ENCODE results near the gene HARS1. TPM values are rescaled to one million over a fixed set of nuclear protein-coding genes. Genes with fewer than 3 reads are reported as not detected.
A peak's percentile ranks its signal among the peaks of the same experiment; 100 is the strongest.

Gene HARS1
- total RNA-seq, 2 donors from 2014 or later = 48.0 to 52.1 TPM

GRCh38 chr5:140707812-140708211, 16.6 kb upstream of the HARS1 start:
- H3K4me3 ChIP-seq (ENCODE audit: low read length) = no peak overlapping the region
- Mint-ChIP-seq H3K27ac (no peak overlapping the region), H3K4me1 (peaks cover 8% of the 10 kb centered on the region), H3K27me3 (ENCODE audit: insufficient read depth) (no peaks in the 10 kb centered on the region), H3K4me3 (no peak overlapping the region), H3K9me3 (no peaks in the 10 kb centered on the region), H3K36me3 (ENCODE audit: low read depth) (peaks cover 28% of the 10 kb centered on the region)
- no peaks in the 10 kb centered on the region for H3K4me1 ChIP-seq (ENCODE audit: control insufficient read depth, insufficient read depth, low read length)
- no peak overlapping the region for H3K9ac ChIP-seq (ENCODE audit: extremely low read depth, low read length, poor library complexity, severe bottlenecking)
- H3K9me3 ChIP-seq (ENCODE audit: control insufficient read depth, low read length) = no peaks in the 10 kb centered on the region
- 78 to 95% methylated on average over 3 to 4 of the region's 4 CpGs for WGBS, 2 experiments (ENCODE audit: insufficient coverage in 1 of 2, insufficient read length in 1 of 2)
- TF ChIP-seq CTCF (conservative IDR thresholded peaks at IDR 0.05) = no peak
- no peak for DNase-seq
- no peak overlapping the region for H3K27ac ChIP-seq (ENCODE audit: low read depth, low read length)
- H3K36me3 ChIP-seq (ENCODE audit: control insufficient read depth, insufficient read depth, low read length) = peaks cover 45% of the 10 kb centered on the region
- no peaks in the 10 kb centered on the region for H3K27me3 ChIP-seq (ENCODE audit: control insufficient read depth, insufficient read depth, low read length, poor library complexity, severe bottlenecking)

GRCh38 chr5:140700177-140701144, 9.3 kb upstream of the HARS1 start, which contains the start of gene ZMAT2:
Gene ZMAT2, plus strand, starts transcription at chr5:140700447. Its CDS starts 14 bp downstream, at chr5:140700461.
- no peak for TF ChIP-seq CTCF (conservative IDR thresholded peaks at IDR 0.05)
- Mint-ChIP-seq H3K36me3 (ENCODE audit: low read depth) (peaks cover 74% of the 10 kb centered on the region), H3K9me3 (no peaks in the 10 kb centered on the region), H3K4me3 (peak within 1 kb of the TSS; percentile 97), H3K27me3 (ENCODE audit: insufficient read depth) (no peaks in the 10 kb centered on the region), H3K27ac (peak within 1 kb of the TSS; percentile 97), H3K4me1 (peaks cover 30% of the 10 kb centered on the region)
- 2 to 5% methylated on average over 18 to 44 of the region's 44 CpGs for WGBS, 2 experiments (ENCODE audit: insufficient coverage in 1 of 2, insufficient read length in 1 of 2)
- peak; percentile 97 for DNase-seq
- Histone ChIP-seq H3K27ac (ENCODE audit: low read depth, low read length) (no peak within 1 kb of the TSS), H3K36me3 (ENCODE audit: control insufficient read depth, insufficient read depth, low read length) (peaks cover 87% of the 10 kb centered on the region), H3K4me1 (ENCODE audit: control insufficient read depth, insufficient read depth, low read length) (peaks cover 17% of the 10 kb centered on the region), H3K4me3 (ENCODE audit: low read length) (peak within 1 kb of the TSS; percentile 95), H3K9me3 (ENCODE audit: control insufficient read depth, low read length) (no peaks in the 10 kb centered on the region), H3K27me3 (ENCODE audit: control insufficient read depth, insufficient read depth, low read length, poor library complexity, severe bottlenecking) (no peaks in the 10 kb centered on the region), H3K9ac (ENCODE audit: extremely low read depth, low read length, poor library complexity, severe bottlenecking) (peak within 1 kb of the TSS; percentile 54)

- Histone ChIP-seq H3K9ac (ENCODE audit: extremely low read depth, low read length, poor library complexity, severe bottlenecking) (no peak overlapping the region), H3K36me3 (ENCODE audit: control insufficient read depth, insufficient read depth, low read length) (peaks cover 72% of the 10 kb centered on the region), H3K4me3 (ENCODE audit: low read length) (peak overlapping the region; percentile 6), H3K9me3 (ENCODE audit: control insufficient read depth, low read length) (no peaks in the 10 kb centered on the region), H3K27me3 (ENCODE audit: control insufficient read depth, insufficient read depth, low read length, poor library complexity, severe bottlenecking) (no peaks in the 10 kb centered on the region), H3K4me1 (ENCODE audit: control insufficient read depth, insufficient read depth, low read length) (peaks cover 22% of the 10 kb centered on the region), H3K27ac (ENCODE audit: low read depth, low read length) (no peak overlapping the region)
- H3K4me3 Mint-ChIP-seq = peak overlapping the region; percentile 47
- peaks cover 33% of the 10 kb centered on the region for H3K4me1 Mint-ChIP-seq
- H3K36me3 Mint-ChIP-seq (ENCODE audit: low read depth) = peaks cover 64% of the 10 kb centered on the region
- no peaks in the 10 kb centered on the region for H3K9me3 Mint-ChIP-seq
- peak; percentile 71 for DNase-seq
- peak overlapping the region; percentile 94 for H3K27ac Mint-ChIP-seq
- TF ChIP-seq CTCF (conservative IDR thresholded peaks at IDR 0.05) = no peak
- 72 to 89% methylated on average over 3 to 4 of the region's 4 CpGs for WGBS, 2 experiments (ENCODE audit: insufficient coverage in 1 of 2, insufficient read length in 1 of 2)
- H3K27me3 Mint-ChIP-seq (ENCODE audit: insufficient read depth) = no peaks in the 10 kb centered on the region
These were observed 5.8 kb upstream of the HARS1 start for GRCh38 chr5:140696891-140697492.

Data from endodermal cell (in vitro differentiated cells).